Umbilical cord (tissue), 1 donor: ENCODE data around the gene TLDC2. TPM values are rescaled to one million over a fixed set of nuclear protein-coding genes. Genes with fewer than 3 reads are reported as not detected.

Experiments used
- total RNA-seq: library from RNA; depleted of rRNA; stranded (reverse); fragments of >200 nt; gene quantifications from one replicate; pipeline ENCODE4 v1.2.3, GENCODE V29; 2014; ENCODE audit warnings: low replicate concordance; ENCODE audit not compliant: insufficient read depth

The TLDC2 gene
- total RNA-seq, 1 donor from 2014 or later, result 3.9 TPM

Other genes with a start within 250 kb of the TLDC2 start
- gene SLA2, start 229.9 kb upstream of the TLDC2 start, total RNA-seq, result not detected
- 10.8 TPM for gene NDRG3, start 130.0 kb upstream of the TLDC2 start, total RNA-seq
- 7.5 TPM for gene DSN1, start 102.4 kb upstream of the TLDC2 start, total RNA-seq
- gene SAMHD1, start 75.6 kb downstream of the TLDC2 start, total RNA-seq, result 75.8 TPM
- 12.3 TPM for gene RBL1, start 219.9 kb downstream of the TLDC2 start, total RNA-seq